HepG2 (cell line): ENCODE results near the gene DGCR6.
"Not testable (repeated sequence)": the region's sequence is repeated elsewhere in the genome, so short reads cannot be mapped to it uniquely, and the experiment has no call there.

ENCODE experiments used
- ELF1 ChIP-seq: sonication (generic); formaldehyde crosslinking; IDR thresholded peaks from 2 replicates; pipeline ENCODE4 v1.4.0; 2020; ENCODE audit warnings: missing genetic modification reagents
- EP300 ChIP-seq, 3 experiments: sonication (generic) in 1 of 3; formaldehyde crosslinking in 1 of 3; IDR thresholded peaks; 2 replicates each; pipeline versions ENCODE4 v1.5.1 to v1.6.1; 2011 to 2020; ENCODE audit warnings: low read depth in 2 of 3, low read length in 2 of 3, borderline replicate concordance in 1 of 3, improper control_type of control experiment in 1 of 3, mild to moderate bottlenecking in 1 of 3, missing genetic modification reagents in 1 of 3, moderate library complexity in 1 of 3
- EZH2 ChIP-seq: conservative IDR thresholded peaks from 2 replicates; pipeline ENCODE4 v1.6.1; 2012; ENCODE audit warnings: mild to moderate bottlenecking, low read depth, low read length, moderate library complexity
- GATAD2A ChIP-seq: IDR thresholded peaks from 2 replicates; pipeline ENCODE4 v1.6.1; 2016
- POLR2A ChIP-seq, 2 experiments: IDR thresholded peaks; 2 replicates each; pipeline ENCODE4 v1.6.1; 2011; ENCODE audit warnings: low read depth in 2 of 2, low read length in 2 of 2, mild to moderate bottlenecking in 1 of 2, moderate library complexity in 1 of 2; ENCODE audit not compliant: insufficient read depth in 1 of 2
- ZNF260 ChIP-seq: sonication (generic); formaldehyde crosslinking; IDR thresholded peaks from 2 replicates; pipeline ENCODE4 v1.4.0; 2020; ENCODE audit warnings: missing genetic modification reagents, low read depth, mild to moderate bottlenecking, borderline replicate concordance
- ZNF501 ChIP-seq: sonication (generic); formaldehyde crosslinking; IDR thresholded peaks from 2 replicates; pipeline ENCODE4 v1.5.1; 2020; ENCODE audit warnings: mild to moderate bottlenecking, moderate library complexity, missing genetic modification reagents
- ZNF558 ChIP-seq: sonication (generic); formaldehyde crosslinking; IDR thresholded peaks from 2 replicates; pipeline ENCODE4 v1.9.0; 2022; ENCODE audit warnings: mild to moderate bottlenecking, missing genetic modification reagents, borderline replicate concordance
- TF ChIP-seq, protein P1 (sequence below): sonication (generic); formaldehyde crosslinking; IDR thresholded peaks from 2 replicates; pipeline ENCODE4 v1.5.0; 2020; ENCODE audit warnings: mild to moderate bottlenecking, missing genetic modification reagents, moderate library complexity
- TF ChIP-seq, protein P2 (sequence below): sonication (generic); formaldehyde crosslinking; IDR thresholded peaks from 2 replicates; pipeline ENCODE4 v1.4.0; 2020; ENCODE audit warnings: missing genetic modification reagents, mild to moderate bottlenecking, borderline replicate concordance

DNA sequence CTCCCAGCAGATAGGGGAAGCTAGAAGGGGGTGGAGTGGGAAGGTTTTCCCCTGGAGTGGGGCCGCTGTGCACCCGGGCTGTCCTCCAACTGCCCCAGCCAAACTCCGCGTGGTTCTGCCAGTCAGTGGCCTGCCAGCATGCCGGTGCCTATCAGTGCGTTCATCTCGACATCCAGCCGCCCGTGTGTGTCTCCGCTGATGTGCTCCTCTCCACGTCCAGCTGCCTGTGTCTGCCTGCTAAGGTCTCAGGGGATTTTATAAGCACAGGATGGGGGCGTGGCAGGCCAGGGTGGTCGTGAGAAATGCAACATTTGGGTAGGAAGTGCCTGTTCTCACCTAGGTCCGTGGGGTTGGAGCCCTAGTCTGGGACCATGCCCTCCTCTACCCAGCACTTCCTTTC, 47.0 kb downstream of the DGCR6 start:
- TF ChIP-seq, protein P1, sequence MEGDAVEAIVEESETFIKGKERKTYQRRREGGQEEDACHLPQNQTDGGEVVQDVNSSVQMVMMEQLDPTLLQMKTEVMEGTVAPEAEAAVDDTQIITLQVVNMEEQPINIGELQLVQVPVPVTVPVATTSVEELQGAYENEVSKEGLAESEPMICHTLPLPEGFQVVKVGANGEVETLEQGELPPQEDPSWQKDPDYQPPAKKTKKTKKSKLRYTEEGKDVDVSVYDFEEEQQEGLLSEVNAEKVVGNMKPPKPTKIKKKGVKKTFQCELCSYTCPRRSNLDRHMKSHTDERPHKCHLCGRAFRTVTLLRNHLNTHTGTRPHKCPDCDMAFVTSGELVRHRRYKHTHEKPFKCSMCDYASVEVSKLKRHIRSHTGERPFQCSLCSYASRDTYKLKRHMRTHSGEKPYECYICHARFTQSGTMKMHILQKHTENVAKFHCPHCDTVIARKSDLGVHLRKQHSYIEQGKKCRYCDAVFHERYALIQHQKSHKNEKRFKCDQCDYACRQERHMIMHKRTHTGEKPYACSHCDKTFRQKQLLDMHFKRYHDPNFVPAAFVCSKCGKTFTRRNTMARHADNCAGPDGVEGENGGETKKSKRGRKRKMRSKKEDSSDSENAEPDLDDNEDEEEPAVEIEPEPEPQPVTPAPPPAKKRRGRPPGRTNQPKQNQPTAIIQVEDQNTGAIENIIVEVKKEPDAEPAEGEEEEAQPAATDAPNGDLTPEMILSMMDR: not testable (repeated sequence)
- TF ChIP-seq EZH2; ZNF260 (CRISPR knock-in tag); ELF1; POLR2A (IDR thresholded peaks at IDR 0.05; ENCODE audit: insufficient read depth in 1 of 2, low read depth in 2 of 2, low read length in 2 of 2); ZNF501 (CRISPR knock-in tag); ZNF558 (CRISPR knock-in tag); EP300 (IDR thresholded peaks at IDR 0.05; ENCODE audit: low read depth in 2 of 2, low read length in 2 of 2); EP300 (CRISPR knock-in tag; IDR thresholded peaks at IDR 0.05; ENCODE audit: borderline replicate concordance); GATAD2A (CRISPR knock-in tag): not testable (repeated sequence)
- TF ChIP-seq, protein P2, sequence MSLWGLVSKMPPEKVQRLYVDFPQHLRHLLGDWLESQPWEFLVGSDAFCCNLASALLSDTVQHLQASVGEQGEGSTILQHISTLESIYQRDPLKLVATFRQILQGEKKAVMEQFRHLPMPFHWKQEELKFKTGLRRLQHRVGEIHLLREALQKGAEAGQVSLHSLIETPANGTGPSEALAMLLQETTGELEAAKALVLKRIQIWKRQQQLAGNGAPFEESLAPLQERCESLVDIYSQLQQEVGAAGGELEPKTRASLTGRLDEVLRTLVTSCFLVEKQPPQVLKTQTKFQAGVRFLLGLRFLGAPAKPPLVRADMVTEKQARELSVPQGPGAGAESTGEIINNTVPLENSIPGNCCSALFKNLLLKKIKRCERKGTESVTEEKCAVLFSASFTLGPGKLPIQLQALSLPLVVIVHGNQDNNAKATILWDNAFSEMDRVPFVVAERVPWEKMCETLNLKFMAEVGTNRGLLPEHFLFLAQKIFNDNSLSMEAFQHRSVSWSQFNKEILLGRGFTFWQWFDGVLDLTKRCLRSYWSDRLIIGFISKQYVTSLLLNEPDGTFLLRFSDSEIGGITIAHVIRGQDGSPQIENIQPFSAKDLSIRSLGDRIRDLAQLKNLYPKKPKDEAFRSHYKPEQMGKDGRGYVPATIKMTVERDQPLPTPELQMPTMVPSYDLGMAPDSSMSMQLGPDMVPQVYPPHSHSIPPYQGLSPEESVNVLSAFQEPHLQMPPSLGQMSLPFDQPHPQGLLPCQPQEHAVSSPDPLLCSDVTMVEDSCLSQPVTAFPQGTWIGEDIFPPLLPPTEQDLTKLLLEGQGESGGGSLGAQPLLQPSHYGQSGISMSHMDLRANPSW (CRISPR knock-in tag): not testable (repeated sequence)
